Endothelial cell of umbilical vein (primary cell): ENCODE measurements around the gene RPL5. TPM values are rescaled to one million over a fixed set of nuclear protein-coding genes. Genes with fewer than 3 reads are reported as not detected.

Experiments used
- BruUV-seq: library from RNA; stranded (reverse); fragments of 400-500 nt; replicated peaks from 2 replicates; lab custom pipeline; 2021; lab: Mats Ljungman, UMichigan
- CTCF ChIA-PET: fragments of 300-600, 350-600 bp; sonication (Branson Sonifier 250); formaldehyde crosslinking; loops from one replicate; lab custom pipeline; 2021; ENCODE audit warnings: antibody characterized with exemption, inconsistent platforms; lab: Charles Lee
- POLR2A ChIA-PET: fragments of 300-600, 350-600 bp; sonication (Branson Sonifier 250); formaldehyde crosslinking; loops from one replicate; lab custom pipeline; 2021; ENCODE audit warnings: antibody characterized with exemption, inconsistent platforms; lab: Charles Lee
- DNase-seq: peaks from one replicate; pipeline ENCODE4 v3.0.0-alpha.2; 2011; ENCODE audit warnings: low read depth, low spot score
- FAIRE-seq: peaks from 2 replicates; lab custom pipeline; 2011; peaks lifted over from hg19 to GRCh38; lab: Jason Lieb, UNC
- H2AFZ ChIP-seq: 2 replicates; pipeline ENCODE4 v1.6.0; 2012; ENCODE audit warnings: low read depth, low read length, control low read depth, inconsistent platforms
- H3K27ac ChIP-seq: 2 replicates; pipeline ENCODE4 v1.5.1; 2011; ENCODE audit warnings: low read depth, mild to moderate bottlenecking, control low read depth, low read length, moderate library complexity; ENCODE audit not compliant: insufficient read depth
- H3K27me3 ChIP-seq, 2 experiments: 2 replicates each; pipeline versions ENCODE4 v1.6.0 to v1.6.1; 2011; ENCODE audit warnings: low read length in 2 of 2, mixed read lengths in 1 of 2; ENCODE audit not compliant: control insufficient read depth in 2 of 2, insufficient read depth in 2 of 2
- H3K36me3 ChIP-seq, 2 experiments: 2 replicates in 1 of 2; 3 replicates in 1 of 2; pipeline ENCODE4 v1.5.1; 2011; ENCODE audit warnings: low read length in 2 of 2, mild to moderate bottlenecking in 1 of 2, moderate library complexity in 1 of 2; ENCODE audit not compliant: control insufficient read depth in 2 of 2, insufficient read depth in 2 of 2; ENCODE audit errors: extremely low read depth in 1 of 2
- H3K4me1 ChIP-seq: 3 replicates; pipeline ENCODE4 v1.5.1; 2011; ENCODE audit warnings: mild to moderate bottlenecking, low read length; ENCODE audit not compliant: control insufficient read depth, insufficient read depth; ENCODE audit errors: extremely low read depth
- H3K4me2 ChIP-seq: 2 replicates; pipeline ENCODE4 v1.6.1; 2011; ENCODE audit warnings: low read length, control low read depth, mixed read lengths; ENCODE audit not compliant: insufficient read depth
- H3K4me3 ChIP-seq, 3 experiments: fragments of 200-600 bp in 1 of 3; sonication (generic), shearing (Covaris generic) in 1 of 3; replicated peaks in 1 of 3; 2 replicates each; pipeline ENCODE4 v1.5.1; 2011 to 2016; ENCODE audit warnings: control low read depth in 3 of 3, low read length in 3 of 3, mild to moderate bottlenecking in 2 of 3, inconsistent platforms in 1 of 3, low read depth in 1 of 3, moderate library complexity in 1 of 3; ENCODE audit not compliant: insufficient read depth in 1 of 3
- H3K79me2 ChIP-seq: 2 replicates; pipeline ENCODE4 v1.6.0; 2012; ENCODE audit warnings: low read length, inconsistent platforms; ENCODE audit not compliant: control insufficient read depth, insufficient read depth
- H3K9ac ChIP-seq: replicated peaks from 2 replicates; pipeline ENCODE3; 2011; ENCODE audit warnings: low read length, control low read depth; ENCODE audit not compliant: insufficient read depth; ENCODE audit errors: extremely low read depth
- H3K9me1 ChIP-seq: replicated peaks from 3 replicates; pipeline ENCODE4 v1.6.0; 2011; ENCODE audit warnings: mild to moderate bottlenecking, low read length; ENCODE audit not compliant: control insufficient read depth, insufficient read depth; ENCODE audit errors: extremely low read depth
- H3K9me3 ChIP-seq: replicated peaks from 2 replicates; pipeline ENCODE4 v1.5.1; 2012; ENCODE audit warnings: low read length, inconsistent platforms; ENCODE audit not compliant: control insufficient read depth, insufficient read depth
- H4K20me1 ChIP-seq: replicated peaks from 2 replicates; pipeline ENCODE3; 2011; ENCODE audit warnings: mild to moderate bottlenecking, low read length; ENCODE audit not compliant: control insufficient read depth, insufficient read depth; ENCODE audit errors: extremely low read depth
- CTCF ChIP-seq, 2 donors: IDR thresholded peaks; 1 replicate in 1 of 2; 2 replicates in 1 of 2; pipeline ENCODE4 v1.5.1; 2011; ENCODE audit warnings: low read length in 2 of 2, mild to moderate bottlenecking in 2 of 2, moderate library complexity in 2 of 2, control low read depth in 1 of 2, inconsistent platforms in 1 of 2, low read depth in 1 of 2; ENCODE audit not compliant: insufficient read depth in 1 of 2; ENCODE audit errors: extremely low read depth in 1 of 2
- EZH2 ChIP-seq: IDR thresholded peaks from 2 replicates; pipeline ENCODE4 v1.6.1; 2012; ENCODE audit warnings: borderline replicate concordance, low read depth, mild to moderate bottlenecking, moderate library complexity, low read length, inconsistent platforms; ENCODE audit not compliant: severe bottlenecking
- FOS ChIP-seq: IDR thresholded peaks from 2 replicates; pipeline ENCODE4 v1.6.1; 2011; ENCODE audit warnings: mild to moderate bottlenecking, low read length, moderate library complexity, borderline replicate concordance; ENCODE audit not compliant: insufficient read depth
- GATA2 ChIP-seq: IDR thresholded peaks from 2 replicates; pipeline ENCODE4 v1.7.0; 2011; ENCODE audit warnings: low read depth, mild to moderate bottlenecking, moderate library complexity, mixed read lengths, low read length; ENCODE audit not compliant: insufficient read length, insufficient read depth
- JUN ChIP-seq: IDR thresholded peaks from 2 replicates; pipeline ENCODE4 v1.6.1; 2011; ENCODE audit warnings: borderline replicate concordance, low read depth; ENCODE audit not compliant: insufficient read length, insufficient read depth
- MYC ChIP-seq: IDR thresholded peaks from one replicate; pipeline ENCODE4 v1.6.1; 2011; ENCODE audit warnings: mild to moderate bottlenecking, low read depth, low read length
- POLR2A ChIP-seq: IDR thresholded peaks from 2 replicates; pipeline ENCODE4 v1.6.1; 2012; ENCODE audit warnings: low read depth, mild to moderate bottlenecking, control low read depth, low read length
- POLR2AphosphoS5 ChIP-seq: IDR thresholded peaks from 2 replicates; pipeline ENCODE4 v1.6.1; 2012; ENCODE audit warnings: low read depth, mild to moderate bottlenecking, control low read depth, low read length, moderate library complexity; ENCODE audit not compliant: insufficient read depth
- dilution Hi-C: fragments of 300-500 bp; cut with MboI; formaldehyde crosslinking; loops from one replicate; pipeline ENCODE4 v1.15.0; 2019; ENCODE audit warnings: low sequenced_read_pairs; ENCODE audit not compliant: extremely low pct_ligation_motif_present
- intact Hi-C: fragments of 100-400 bp; cut with micrococcal nuclease; formaldehyde crosslinking; loops from one replicate; pipeline ENCODE4 v1.10.0; 2022
- polyA plus RNA-seq, 4 experiments: library from polyadenylated mRNA; depleted of rRNA in 3 of 4; stranded (reverse) in 3 of 4; unstranded in 1 of 4; fragments of >200 nt; gene quantifications; 2 replicates each; pipeline versions ENCODE4 v1.2.1 to v1.2.3, GENCODE V29; 2011 to 2012; ENCODE audit warnings: missing spikeins in 1 of 4
- total RNA-seq: library from RNA; stranded (reverse); gene quantifications from 2 replicates; pipeline ENCODE4 v1.2.3, GENCODE V29; 2021
- TF ChIP-seq, protein P1 (sequence below): IDR thresholded peaks from 2 replicates; pipeline ENCODE4 v1.6.1; 2011; ENCODE audit not compliant: insufficient read depth, insufficient read length

RPL5 gene
- total and polyA plus RNA-seq, 2 donors (not counting 3 experiments of a cell fraction or from before 2014, with no cell fraction given), result 1,109 to 1,237 TPM

DNA sequence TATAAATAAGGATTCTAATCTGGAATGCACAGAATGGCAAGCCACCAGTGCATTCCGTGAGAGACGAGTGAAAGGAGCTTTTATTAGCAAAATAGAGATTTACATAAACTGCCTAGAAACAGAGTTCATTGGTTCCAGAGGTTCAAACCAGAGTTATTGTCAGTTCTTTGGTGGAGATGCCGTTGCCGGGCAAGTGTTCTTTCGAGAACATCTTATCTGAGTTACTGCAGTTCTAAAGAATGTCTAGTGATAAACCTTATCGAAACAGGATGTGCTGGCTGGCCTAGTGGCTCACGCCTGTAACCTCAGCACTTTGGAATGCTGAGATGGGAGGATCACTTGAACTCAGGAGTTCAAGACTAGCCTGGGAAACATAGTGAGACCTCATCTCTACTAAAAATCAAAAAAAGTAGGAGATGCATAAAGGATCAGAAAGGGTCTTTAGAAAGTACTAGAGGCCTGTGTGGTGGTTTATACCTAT is 27.1 kb upstream of the RPL5 start:
- POLR2A ChIA-PET, result interaction anchor here (1.0 kb wide), 2 partner anchors 12 to 27 kb away, joined by 3 read pairs; partner anchors contain the start of gene RPL5
- dilution Hi-C loops, result no loop called here
- Histone ChIP-seq H3K27ac (peak overlapping the region; percentile 94), H3K9ac (peak overlapping the region; percentile 34), H3K27me3 (no peaks in the 10 kb centered on the region), H3K79me2 (no peaks in the 10 kb centered on the region), H3K4me3 (no peak overlapping the region), H3K4me2 (peak overlapping the region; percentile 67), H3K4me1 (peaks cover 15% of the 10 kb centered on the region), H3K9me1 (no peaks in the 10 kb centered on the region), H3K36me3 (no peaks in the 10 kb centered on the region), H4K20me1 (no peaks in the 10 kb centered on the region), H2AFZ (peak overlapping the region; percentile 62), H3K9me3 (no peaks in the 10 kb centered on the region)
- FAIRE-seq (peak; percentile 97), DNase-seq (peak; percentile 97)
- CTCF ChIA-PET, result interaction anchor here (0.6 to 2.1 kb wide), 12 partner anchors 10 to 55 kb away, joined by 3 to 21 read pairs (median 6); partner anchors contain the start of gene RPL5
- no peak for TF ChIP-seq EZH2
- TF ChIP-seq CTCF (IDR thresholded peaks at IDR 0.05; ENCODE audit: extremely low read depth in 1 of 2, insufficient read depth in 1 of 2, low read depth in 1 of 2, low read length in 2 of 2), result no peak
- TF ChIP-seq GATA2, result peak; percentile 88
- TF ChIP-seq MYC, result no peak
- peak; percentile 90 for TF ChIP-seq JUN
- TF ChIP-seq FOS, result peak; percentile 71
- TF ChIP-seq POLR2AphosphoS5, result peak; percentile 89
- TF ChIP-seq, protein P1, sequence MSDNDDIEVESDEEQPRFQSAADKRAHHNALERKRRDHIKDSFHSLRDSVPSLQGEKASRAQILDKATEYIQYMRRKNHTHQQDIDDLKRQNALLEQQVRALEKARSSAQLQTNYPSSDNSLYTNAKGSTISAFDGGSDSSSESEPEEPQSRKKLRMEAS, result no peak
- TF ChIP-seq POLR2A, result peak; percentile 55
- no TSS peak for BruUV-seq
- intact Hi-C loops, result loop anchor here (2.0 kb wide), 1 partner anchor 26 kb away; no protein-coding TSS in a partner anchor
